Activated naive CD8-positive, alpha-beta T cell treated with anti-CD3 and anti-CD28 coated beads, Interleukin-2, amount 10 ng/mL, durations not matched to agents 7 days and 5 days (primary cell): ENCODE measurements around the gene CBX7. TPM values are rescaled to one million over a fixed set of nuclear protein-coding genes. Genes with fewer than 3 reads are reported as not detected.

Experiments
- ATAC-seq: fragments of 150-1000 bp; cut with Tn5 transposase; one replicate; pipeline ENCODE4 v1.10.0; 2021; ENCODE audit warnings: low read depth, moderate library complexity
- POLR2A ChIA-PET: fragments of 350-600 bp; sonication (Branson Sonifier 250); formaldehyde crosslinking; loops from one replicate; lab custom pipeline; 2021; ENCODE audit warnings: antibody characterized with exemption; lab: Charles Lee
- DNase-seq: peaks from one replicate; pipeline ENCODE4 v3.0.0; 2021
- H3K27ac Mint-ChIP-seq: one replicate; pipeline ENCODE4 v1.8.0; 2022; ENCODE audit warnings: mild to moderate bottlenecking, mixed read lengths
- H3K27me3 Mint-ChIP-seq: one replicate; pipeline ENCODE4 v1.8.0; 2022; ENCODE audit warnings: mild to moderate bottlenecking, moderate library complexity, mixed read lengths
- H3K36me3 Mint-ChIP-seq: one replicate; pipeline ENCODE4 v1.8.0; 2021; ENCODE audit warnings: mild to moderate bottlenecking, mixed read lengths
- H3K4me1 Mint-ChIP-seq: one replicate; pipeline ENCODE4 v1.8.0; 2021; ENCODE audit warnings: mixed read lengths
- H3K4me3 Mint-ChIP-seq: one replicate; pipeline ENCODE4 v1.8.0; 2022; ENCODE audit warnings: mild to moderate bottlenecking, moderate library complexity, mixed read lengths
- H3K9me3 Mint-ChIP-seq: one replicate; pipeline ENCODE4 v1.8.0; 2021; ENCODE audit warnings: mixed read lengths
- total RNA-seq, 2 experiments: library from RNA; stranded (reverse); gene quantifications; one replicate each; pipeline ENCODE4 v1.2.3, GENCODE V29; 2021

Gene CBX7
- total RNA-seq, 2 experiments from 2014 or later = 64.2 to 71.3 TPM

- H3K4me3 Mint-ChIP-seq = no peak overlapping the region
- DNase-seq = no peak
- H3K27me3 Mint-ChIP-seq = peaks cover 7% of the 10 kb centered on the region
- ATAC-seq = no peak
- no peaks in the 10 kb centered on the region for H3K9me3 Mint-ChIP-seq
- POLR2A ChIA-PET = interaction anchor here (1.0 to 3.2 kb wide), 3 partner anchors 13 to 170 kb away, joined by 3 to 19 read pairs (median 3); partner anchors contain the start of gene RPL3
- no peaks in the 10 kb centered on the region for H3K36me3 Mint-ChIP-seq
- H3K4me1 Mint-ChIP-seq = peaks cover 21% of the 10 kb centered on the region
- H3K27ac Mint-ChIP-seq = peak overlapping the region; percentile 20
Measured at GRCh38 chr22:39148727-39149535, 3.5 kb downstream of the CBX7 start.

- Mint-ChIP-seq H3K4me1 (peaks cover 17% of the 10 kb centered on the region), H3K27ac (no peak overlapping the region), H3K27me3 (no peaks in the 10 kb centered on the region), H3K4me3 (no peak overlapping the region), H3K36me3 (no peaks in the 10 kb centered on the region), H3K9me3 (no peaks in the 10 kb centered on the region)
- POLR2A ChIA-PET = interaction anchor here (1.0 to 3.2 kb wide), 2 partner anchors 14 to 171 kb away, joined by 3 to 19 read pairs; partner anchors contain the start of gene RPL3
- ATAC-seq (no peak), DNase-seq (no peak)
Measured at GRCh38 chr22:39148026-39148726, 4.3 kb downstream of the CBX7 start.

- no peak for DNase-seq
- Mint-ChIP-seq H3K9me3 (no peaks in the 10 kb centered on the region), H3K36me3 (no peaks in the 10 kb centered on the region), H3K27ac (no peak overlapping the region), H3K4me1 (peaks cover 17% of the 10 kb centered on the region), H3K27me3 (no peaks in the 10 kb centered on the region), H3K4me3 (no peak overlapping the region)
- POLR2A ChIA-PET = interaction anchor here (0.6 to 3.2 kb wide), 2 partner anchors 172 to 1110 kb away, joined by 3 to 19 read pairs; partner anchors contain the start of gene RPL3
- ATAC-seq = no peak
Measured at GRCh38 chr22:39147335-39148025, 5.0 kb downstream of the CBX7 start.

GRCh38 chr22:39146256-39147101 lies 6.0 kb downstream of the CBX7 start:
- POLR2A ChIA-PET = interaction anchor here (0.6 kb wide), 1 partner anchor 1109 kb away, joined by 3 read pairs; no protein-coding TSS in a partner anchor
- no peak for ATAC-seq
- Mint-ChIP-seq H3K36me3 (no peaks in the 10 kb centered on the region), H3K9me3 (no peaks in the 10 kb centered on the region), H3K27ac (peak overlapping the region; percentile 83), H3K27me3 (no peaks in the 10 kb centered on the region), H3K4me3 (peak overlapping the region; percentile 79), H3K4me1 (peaks cover 16% of the 10 kb centered on the region)
- no peak for DNase-seq

GRCh38 chr22:39144101-39144767 lies 8.2 kb downstream of the CBX7 start:
- ATAC-seq = peak; percentile 70
- peaks cover 14% of the 10 kb centered on the region for H3K4me1 Mint-ChIP-seq

GRCh38 chr22:39142088-39142680 lies 10.3 kb downstream of the CBX7 start:
- Mint-ChIP-seq H3K4me3 (no peak overlapping the region), H3K27ac (no peak overlapping the region), H3K9me3 (no peaks in the 10 kb centered on the region), H3K36me3 (no peaks in the 10 kb centered on the region), H3K27me3 (no peaks in the 10 kb centered on the region), H3K4me1 (peaks cover 18% of the 10 kb centered on the region)
- POLR2A ChIA-PET = interaction anchor here (0.8 to 2.4 kb wide), 2 partner anchors 104 to 177 kb away, joined by 3 to 13 read pairs; partner anchors contain the start of gene RPL3
- no peak for DNase-seq
- no peak for ATAC-seq

More at GRCh38 chr22:39144101-39144767, 8.2 kb downstream of the CBX7 start:
- no peaks in the 10 kb centered on the region for H3K9me3 Mint-ChIP-seq
- H3K4me3 Mint-ChIP-seq = peak overlapping the region; percentile 99
- H3K27ac Mint-ChIP-seq = peak overlapping the region; percentile 97
- H3K27me3 Mint-ChIP-seq = no peaks in the 10 kb centered on the region
- POLR2A ChIA-PET = interaction anchor here (2.4 kb wide), 1 partner anchor 175 kb away, joined by 13 read pairs; the partner anchor contains the start of gene RPL3
- H3K36me3 Mint-ChIP-seq = no peaks in the 10 kb centered on the region
- DNase-seq = peak; percentile 69

GRCh38 chr22:39139933-39140332 lies 12.5 kb downstream of the CBX7 start:
- Mint-ChIP-seq H3K9me3 (no peaks in the 10 kb centered on the region), H3K4me1 (peaks cover 13% of the 10 kb centered on the region), H3K27ac (no peak overlapping the region), H3K36me3 (no peaks in the 10 kb centered on the region), H3K4me3 (no peak overlapping the region), H3K27me3 (no peaks in the 10 kb centered on the region)
- DNase-seq (no peak), ATAC-seq (no peak)
- POLR2A ChIA-PET = no interaction called here

GRCh38 chr22:39138357-39138997 lies 14.0 kb downstream of the CBX7 start:
- Mint-ChIP-seq H3K27ac (no peak overlapping the region), H3K4me1 (peaks cover 6% of the 10 kb centered on the region), H3K36me3 (no peaks in the 10 kb centered on the region), H3K27me3 (no peaks in the 10 kb centered on the region), H3K9me3 (no peaks in the 10 kb centered on the region), H3K4me3 (no peak overlapping the region)
- DNase-seq (no peak), ATAC-seq (peak; percentile 63)
- POLR2A ChIA-PET = interaction anchor here (0.7 kb wide), 2 partner anchors 39 to 100 kb away, joined by 4 to 5 read pairs; no protein-coding TSS in a partner anchor

- H3K27me3 Mint-ChIP-seq = no peaks in the 10 kb centered on the region
- H3K4me3 Mint-ChIP-seq = no peak overlapping the region
- POLR2A ChIA-PET = no interaction called here
- DNase-seq (no peak), ATAC-seq (no peak)
- peaks cover 6% of the 10 kb centered on the region for H3K4me1 Mint-ChIP-seq
- no peaks in the 10 kb centered on the region for H3K9me3 Mint-ChIP-seq
- no peak overlapping the region for H3K27ac Mint-ChIP-seq
- no peaks in the 10 kb centered on the region for H3K36me3 Mint-ChIP-seq
Measured at GRCh38 chr22:39136317-39136716, 16.2 kb downstream of the CBX7 start.

GRCh38 chr22:39135092-39135896 lies 17.2 kb downstream of the CBX7 start:
- H3K36me3 Mint-ChIP-seq = no peaks in the 10 kb centered on the region
- no peaks in the 10 kb centered on the region for H3K27me3 Mint-ChIP-seq
- H3K4me3 Mint-ChIP-seq = no peak overlapping the region
- no peaks in the 10 kb centered on the region for H3K9me3 Mint-ChIP-seq
- no peak overlapping the region for H3K27ac Mint-ChIP-seq
- peak; percentile 55 for DNase-seq
- POLR2A ChIA-PET = interaction anchor here (0.8 kb wide), 1 partner anchor 14 kb away, joined by 3 read pairs; no protein-coding TSS in a partner anchor
- ATAC-seq = peak; percentile 58
- peaks cover 5% of the 10 kb centered on the region for H3K4me1 Mint-ChIP-seq
